Prostate gland (tissue), 2 donors: ENCODE results near the gene GPR157. TPM values are rescaled to one million over a fixed set of nuclear protein-coding genes. Genes with fewer than 3 reads are reported as not detected.
"Not testable (repeated sequence)": the region's sequence is repeated elsewhere in the genome, so short reads cannot be mapped to it uniquely, and the experiment has no call there.

Experiments used
- DNase-seq: peaks from one replicate; pipeline ENCODE4 v3.0.0-alpha.2; 2019; ENCODE audit warnings: low spot score
- H3K27ac ChIP-seq, 2 donors: fragments of 200-600 bp; sonication (generic); 2 replicates each; pipeline ENCODE4 v1.5.1; 2017 to 2019
- H3K27me3 ChIP-seq: fragments of 200-600 bp; sonication (generic); replicated peaks from 2 replicates; pipeline ENCODE4 v1.5.1; 2019; ENCODE audit not compliant: insufficient read depth
- H3K36me3 ChIP-seq, 2 donors: fragments of 200-600 bp; sonication (generic); 1 replicate in 1 of 2; 2 replicates in 1 of 2; pipeline versions ENCODE4 v1.5.1 to v1.8.1; 2017 to 2019
- H3K4me1 ChIP-seq: fragments of 200-600 bp; sonication (generic); replicated peaks from 2 replicates; pipeline ENCODE4 v1.5.1; 2019
- H3K4me3 ChIP-seq, 2 donors: fragments of 200-600 bp; sonication (generic); 2 replicates each; pipeline ENCODE4 v1.5.1; 2017 to 2019
- H3K9me3 ChIP-seq: fragments of 200-600 bp; sonication (generic); 2 replicates; pipeline ENCODE4 v1.5.1; 2017
- CTCF ChIP-seq, 4 experiments: fragments of 200-600 bp in 2 of 4; fragments of 450-650 bp in 2 of 4; sonication (generic) in 2 of 4; IDR thresholded peaks; 1 replicate in 3 of 4; 2 replicates in 1 of 4; pipeline ENCODE4 v1.5.1; 2016 to 2019; ENCODE audit warnings: antibody characterized with exemption in 4 of 4, mild to moderate bottlenecking in 2 of 4, moderate library complexity in 2 of 4
- POLR2A ChIP-seq: fragments of 450-650 bp; IDR thresholded peaks from one replicate; pipeline ENCODE4 v1.6.1; 2016; ENCODE audit warnings: antibody characterized with exemption, mild to moderate bottlenecking
- POLR2AphosphoS5 ChIP-seq: sonication (generic); formaldehyde crosslinking; IDR thresholded peaks from one replicate; pipeline ENCODE4 v1.6.1; 2017; ENCODE audit warnings: antibody characterized with exemption
- WGBS: methylation state at CpG from one replicate; pipeline ENCODE4 v1.1.5; 2018; 5-methylcytosine and 5-hydroxymethylcytosine counted together
- intact Hi-C: fragments of 100-400 bp; cut with DNase I; formaldehyde crosslinking; loops from one replicate; pipeline ENCODE4 v1.14.2; 2022
- total RNA-seq, 2 donors: library from RNA; depleted of rRNA; stranded (reverse); fragments of >200 nt; gene quantifications; one replicate each; pipeline ENCODE4 v1.1.0, GENCODE V29; 2016

The GPR157 gene
- total RNA-seq, 2 donors from 2014 or later, result 5.6 to 10.7 TPM

GRCh38 chr1:9126511-9126910 lies 2.4 kb downstream of the GPR157 start:
- Histone ChIP-seq H3K36me3 (no peaks in the 10 kb centered on the region), H3K27me3 (no peaks in the 10 kb centered on the region), H3K4me1 (peaks cover 4% of the 10 kb centered on the region), H3K9me3 (no peaks in the 10 kb centered on the region), H3K4me3 (no peak overlapping the region), H3K27ac (no peak overlapping the region)
- TF ChIP-seq CTCF (IDR thresholded peaks at IDR 0.05) (no peak), POLR2AphosphoS5 (peak; percentile 29), POLR2A (no peak)
- WGBS, result 58% methylated on average over 2 of the region's 2 CpGs
- intact Hi-C loops, result no loop called here
- no peak for DNase-seq

GRCh38 chr1:9125847-9126246 lies 3.1 kb downstream of the GPR157 start:
- intact Hi-C loops, H3K36me3 ChIP-seq, H3K27me3 ChIP-seq, H3K4me1 ChIP-seq, H3K27ac ChIP-seq, H3K9me3 ChIP-seq, DNase-seq, H3K4me3 ChIP-seq: not testable (repeated sequence)
- 94% methylated on average over 9 of the region's 9 CpGs for WGBS

GRCh38 chr1:9125325-9125724 lies 3.6 kb downstream of the GPR157 start:
- no peak for DNase-seq
- Histone ChIP-seq H3K27me3 (no peaks in the 10 kb centered on the region), H3K4me3 (no peak overlapping the region), H3K4me1 (peaks cover 4% of the 10 kb centered on the region), H3K27ac (no peak overlapping the region), H3K9me3 (no peaks in the 10 kb centered on the region), H3K36me3 (no peaks in the 10 kb centered on the region)
- WGBS, result 78% methylated on average over 4 of the region's 4 CpGs
- intact Hi-C loops, result no loop called here
- TF ChIP-seq POLR2AphosphoS5, result no peak
- no peak for TF ChIP-seq CTCF (IDR thresholded peaks at IDR 0.05)
- no peak for TF ChIP-seq POLR2A

GRCh38 chr1:9124389-9124788 lies 4.5 kb downstream of the GPR157 start:
- H3K4me3 ChIP-seq, H3K27me3 ChIP-seq, H3K36me3 ChIP-seq, H3K9me3 ChIP-seq, intact Hi-C loops, H3K27ac ChIP-seq, H3K4me1 ChIP-seq, DNase-seq: not testable (repeated sequence)
- WGBS, result 67% methylated on average over 7 of the region's 8 CpGs

- H3K9me3 ChIP-seq, H3K4me1 ChIP-seq, intact Hi-C loops, DNase-seq, H3K27ac ChIP-seq, H3K36me3 ChIP-seq, H3K27me3 ChIP-seq, H3K4me3 ChIP-seq: not testable (repeated sequence)
- whole genome bisulfite sequencing, result 98% methylated on average over 2 of the region's 2 CpGs
Measured at GRCh38 chr1:9123665-9124064, 5.2 kb downstream of the GPR157 start.

- intact Hi-C loops, result no loop called here
- TF ChIP-seq POLR2AphosphoS5, result no peak
- TF ChIP-seq CTCF (IDR thresholded peaks at IDR 0.05), result no peak
- no peaks in the 10 kb centered on the region for H3K36me3 ChIP-seq
- no peaks in the 10 kb centered on the region for H3K27me3 ChIP-seq
- no peak overlapping the region for H3K4me3 ChIP-seq
- no peak overlapping the region for H3K27ac ChIP-seq
- no peaks in the 10 kb centered on the region for H3K9me3 ChIP-seq
- no peaks in the 10 kb centered on the region for H3K4me1 ChIP-seq
- no peak for DNase-seq
- 89% methylated on average over 22 of the region's 22 CpGs for WGBS
Measured at GRCh38 chr1:9121496-9122409, 7.1 kb downstream of the GPR157 start.
